Endothelial cell (in vitro differentiated cells): Measurements from ENCODE around the gene KRT17. TPM values are rescaled to one million over a fixed set of nuclear protein-coding genes. Genes with fewer than 3 reads are reported as not detected.

Source experiments
- DNase-seq: peaks from one replicate; pipeline ENCODE4 v3.0.0; 2021; ENCODE audit warnings: low spot score
- H3K27ac Mint-ChIP-seq: one replicate; pipeline ENCODE4 v1.8.0; 2021; ENCODE audit warnings: mixed read lengths, inconsistent platforms; ENCODE audit not compliant: unreplicated experiment
- H3K27me3 Mint-ChIP-seq: one replicate; pipeline ENCODE4 v1.8.0; 2021; ENCODE audit warnings: mild to moderate bottlenecking, moderate library complexity, mixed read lengths, inconsistent platforms; ENCODE audit not compliant: unreplicated experiment
- H3K36me3 Mint-ChIP-seq: one replicate; pipeline ENCODE4 v1.8.0; 2021; ENCODE audit warnings: mild to moderate bottlenecking, low read depth, mixed read lengths, inconsistent platforms; ENCODE audit not compliant: unreplicated experiment
- H3K4me1 Mint-ChIP-seq: one replicate; pipeline ENCODE4 v1.8.0; 2021; ENCODE audit warnings: mild to moderate bottlenecking, mixed read lengths, inconsistent platforms; ENCODE audit not compliant: unreplicated experiment
- H3K4me3 Mint-ChIP-seq: one replicate; pipeline ENCODE4 v1.8.0; 2021; ENCODE audit warnings: mild to moderate bottlenecking, mixed read lengths, inconsistent platforms; ENCODE audit not compliant: unreplicated experiment
- H3K9me3 Mint-ChIP-seq: one replicate; pipeline ENCODE4 v1.8.0; 2021; ENCODE audit warnings: mixed read lengths, inconsistent platforms; ENCODE audit not compliant: unreplicated experiment
- CTCF ChIP-seq: fragments of 200-600 bp; sonication (generic); IDR thresholded peaks from one replicate; pipeline ENCODE4 v1.5.0; 2021; ENCODE audit warnings: antibody characterized with exemption; ENCODE audit not compliant: unreplicated experiment
- long read RNA-seq: library from polyadenylated mRNA; unstranded; transcript quantifications from one replicate; pipeline ENCODE4 v2.0.0, GENCODE V29; 2020; ENCODE audit not compliant: unreplicated experiment
- total RNA-seq: library from RNA; stranded (reverse); fragmentation: NEBNext Ultra II Directional; extraction: Animal tissue kit (Norgen Biotek cat#: 25700); gene quantifications from one replicate; pipeline ENCODE4 v1.2.1, GENCODE V29; 2021; ENCODE audit not compliant: unreplicated experiment

The KRT17 gene
- total RNA-seq: not detected
- long read RNA-seq: 0 reads

DNA sequence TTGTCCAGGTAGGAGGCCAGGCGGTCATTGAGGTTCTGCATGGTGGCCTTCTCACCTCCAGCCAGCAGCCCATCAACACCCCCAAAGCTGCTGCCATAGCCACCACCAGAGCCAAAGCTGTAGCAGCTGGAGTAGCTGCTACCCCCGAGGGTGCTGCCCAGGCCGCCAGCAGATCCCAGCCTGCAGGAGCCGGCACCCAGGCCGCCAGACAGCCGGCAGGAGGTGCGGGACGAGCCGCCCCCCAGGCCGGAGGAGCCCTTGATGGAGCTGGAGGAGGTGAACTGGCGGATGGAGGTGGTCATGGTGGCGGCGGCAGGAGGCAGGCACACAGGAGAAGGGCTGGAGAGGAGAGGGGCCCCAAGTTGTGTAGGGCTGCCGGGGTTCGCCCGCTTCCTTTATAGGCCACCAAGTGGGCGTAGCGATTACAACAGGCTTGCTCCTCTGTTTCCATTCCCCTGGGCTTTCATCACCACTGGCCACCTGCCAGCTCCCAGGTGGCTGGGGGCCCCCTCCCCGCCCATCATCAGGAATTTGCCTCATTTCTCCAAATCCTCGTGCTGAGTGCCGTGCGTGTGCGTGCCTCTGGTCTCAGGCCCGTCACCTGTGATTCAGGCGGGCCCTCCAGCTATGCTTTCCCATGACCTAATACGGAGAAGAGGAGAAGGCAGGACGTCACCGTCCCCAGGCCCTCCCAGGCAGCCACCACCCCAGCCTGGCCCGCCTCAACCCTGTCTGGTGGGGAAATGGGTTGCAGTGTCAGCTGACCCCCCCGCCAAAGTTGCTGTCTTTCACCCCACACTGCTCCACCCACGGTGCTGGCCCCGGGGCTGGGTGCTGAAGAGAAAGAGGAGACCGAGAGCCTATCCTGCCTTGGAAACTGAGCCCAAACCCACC is at the start of gene KRT17:
Gene KRT17, minus strand, starts transcription at position 368 of the 894 bp plus-strand sequence. Its CDS starts 66 bp downstream, at position 302.
- no peak for DNase-seq
- no peak for TF ChIP-seq CTCF
- H3K36me3 Mint-ChIP-seq: no peaks in the 10 kb centered on the region
- H3K27me3 Mint-ChIP-seq: peaks cover 14% of the 10 kb centered on the region
- H3K9me3 Mint-ChIP-seq: no peaks in the 10 kb centered on the region
- H3K4me3 Mint-ChIP-seq: no peak within 1 kb of the TSS
- peaks cover 2% of the 10 kb centered on the region for H3K4me1 Mint-ChIP-seq
- no peak within 1 kb of the TSS for H3K27ac Mint-ChIP-seq

DNA sequence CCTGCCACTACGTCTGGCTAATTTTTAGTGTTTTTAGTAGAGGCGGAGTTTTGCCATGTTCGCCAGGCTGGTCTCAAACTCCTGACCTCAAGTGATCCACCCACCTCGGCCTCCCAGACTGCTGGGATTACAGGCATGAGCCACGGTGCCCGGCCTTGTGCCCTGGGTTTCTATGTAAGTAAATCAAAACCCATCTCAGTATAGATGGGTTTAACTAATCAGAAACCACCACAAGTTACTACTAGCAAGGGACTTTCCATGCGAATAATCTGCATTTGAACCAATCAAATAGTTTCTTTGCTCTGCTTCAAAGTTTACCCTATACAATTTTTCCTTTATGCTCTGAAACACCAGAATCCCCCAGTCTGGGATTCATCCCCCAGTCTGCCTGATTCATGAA is 47.8 kb upstream of the KRT17 start:
- Mint-ChIP-seq H3K4me1 (no peaks in the 10 kb centered on the region), H3K4me3 (no peak overlapping the region), H3K27ac (no peak overlapping the region), H3K36me3 (no peaks in the 10 kb centered on the region), H3K9me3 (no peaks in the 10 kb centered on the region), H3K27me3 (peaks cover 2% of the 10 kb centered on the region)
- DNase-seq: no peak
- TF ChIP-seq CTCF: no peak

GRCh38 chr17:41667280-41668041 is 43.1 kb upstream of the KRT17 start:
- H3K4me1 Mint-ChIP-seq: peaks cover 3% of the 10 kb centered on the region
- TF ChIP-seq CTCF: peak; percentile 25
- H3K9me3 Mint-ChIP-seq: no peaks in the 10 kb centered on the region
- peaks cover 6% of the 10 kb centered on the region for H3K27me3 Mint-ChIP-seq
- H3K27ac Mint-ChIP-seq: no peak overlapping the region
- peak overlapping the region; percentile 34 for H3K4me3 Mint-ChIP-seq
- H3K36me3 Mint-ChIP-seq: no peaks in the 10 kb centered on the region
- DNase-seq: no peak

GRCh38 chr17:41666708-41667279 is 42.4 kb upstream of the KRT17 start:
- Mint-ChIP-seq H3K4me3 (peak overlapping the region; percentile 34), H3K36me3 (no peaks in the 10 kb centered on the region), H3K27me3 (peaks cover 9% of the 10 kb centered on the region), H3K27ac (no peak overlapping the region), H3K4me1 (peaks cover 3% of the 10 kb centered on the region), H3K9me3 (no peaks in the 10 kb centered on the region)
- TF ChIP-seq CTCF: peak; percentile 88
- peak; percentile 86 for DNase-seq
